ENCODE data around the gene PRKAB1. TPM values are rescaled to one million over a fixed set of nuclear protein-coding genes. Genes with fewer than 3 reads are reported as not detected.

The PRKAB1 gene
- total RNA-seq, 1 experiment from 2014 or later, result 32.3 TPM

DNA sequence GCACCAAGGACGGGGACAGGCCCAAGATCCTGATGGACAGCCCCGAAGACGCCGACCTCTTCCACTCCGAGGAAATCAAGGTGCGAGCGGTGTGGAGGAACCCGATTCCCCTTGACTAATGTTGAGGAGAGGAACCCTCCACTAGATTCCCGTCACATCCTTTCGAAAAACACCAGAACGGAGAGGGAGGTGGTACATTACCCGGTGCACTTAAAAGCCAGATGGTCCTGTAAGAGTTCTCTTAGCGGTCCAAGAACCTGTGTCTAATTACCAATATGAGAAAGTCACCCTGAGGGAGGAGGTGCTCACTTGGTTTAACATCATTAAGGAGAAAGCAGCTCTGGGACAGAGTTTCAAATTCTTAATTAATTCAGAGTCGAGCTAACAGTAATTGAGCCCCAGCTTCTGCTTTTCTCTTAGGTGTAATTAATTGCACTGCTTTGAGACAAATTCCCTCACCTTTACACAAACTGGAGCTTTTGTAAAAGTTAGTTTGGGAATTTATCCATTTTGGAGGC, 450 bp downstream of the PRKAB1 start (continued):
- TF ChIP-seq, protein P1, sequence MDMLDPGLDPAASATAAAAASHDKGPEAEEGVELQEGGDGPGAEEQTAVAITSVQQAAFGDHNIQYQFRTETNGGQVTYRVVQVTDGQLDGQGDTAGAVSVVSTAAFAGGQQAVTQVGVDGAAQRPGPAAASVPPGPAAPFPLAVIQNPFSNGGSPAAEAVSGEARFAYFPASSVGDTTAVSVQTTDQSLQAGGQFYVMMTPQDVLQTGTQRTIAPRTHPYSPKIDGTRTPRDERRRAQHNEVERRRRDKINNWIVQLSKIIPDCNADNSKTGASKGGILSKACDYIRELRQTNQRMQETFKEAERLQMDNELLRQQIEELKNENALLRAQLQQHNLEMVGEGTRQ (CRISPR knock-in tag; IDR thresholded peaks at IDR 0.05), result no peak
- TF ChIP-seq ZNF121 (CRISPR knock-in tag; IDR thresholded peaks at IDR 0.05) (no peak), MXD4 (CRISPR knock-in tag; IDR thresholded peaks at IDR 0.05; ENCODE audit: borderline replicate concordance) (no peak)

GRCh38 chr12:119669744-119670472, 2.0 kb downstream of the PRKAB1 start:
- Mint-ChIP-seq H3K4me3 (peak overlapping the region; percentile 59), H3K27me3 (ENCODE audit: low read depth) (no peaks in the 10 kb centered on the region), H3K4me1 (peaks cover 13% of the 10 kb centered on the region), H3K36me3 (peaks cover 49% of the 10 kb centered on the region), H3K9me3 (no peaks in the 10 kb centered on the region), H3K27ac (peak overlapping the region; percentile 83)
- DNase-seq (ENCODE audit: low spot score) (no peak), ATAC-seq (no peak)
- no peak for TF ChIP-seq ZNF317 (CRISPR knock-in tag; IDR thresholded peaks at IDR 0.05; ENCODE audit: borderline replicate concordance, low read depth)
- TF ChIP-seq MAX (CRISPR knock-in tag; IDR thresholded peaks at IDR 0.05), result no peak
- TF ChIP-seq MLX (CRISPR knock-in tag; IDR thresholded peaks at IDR 0.05), result no peak
- no peak for TF ChIP-seq CBFB (CRISPR knock-in tag; IDR thresholded peaks at IDR 0.05; ENCODE audit: low read depth)
- TF ChIP-seq, protein P2, sequence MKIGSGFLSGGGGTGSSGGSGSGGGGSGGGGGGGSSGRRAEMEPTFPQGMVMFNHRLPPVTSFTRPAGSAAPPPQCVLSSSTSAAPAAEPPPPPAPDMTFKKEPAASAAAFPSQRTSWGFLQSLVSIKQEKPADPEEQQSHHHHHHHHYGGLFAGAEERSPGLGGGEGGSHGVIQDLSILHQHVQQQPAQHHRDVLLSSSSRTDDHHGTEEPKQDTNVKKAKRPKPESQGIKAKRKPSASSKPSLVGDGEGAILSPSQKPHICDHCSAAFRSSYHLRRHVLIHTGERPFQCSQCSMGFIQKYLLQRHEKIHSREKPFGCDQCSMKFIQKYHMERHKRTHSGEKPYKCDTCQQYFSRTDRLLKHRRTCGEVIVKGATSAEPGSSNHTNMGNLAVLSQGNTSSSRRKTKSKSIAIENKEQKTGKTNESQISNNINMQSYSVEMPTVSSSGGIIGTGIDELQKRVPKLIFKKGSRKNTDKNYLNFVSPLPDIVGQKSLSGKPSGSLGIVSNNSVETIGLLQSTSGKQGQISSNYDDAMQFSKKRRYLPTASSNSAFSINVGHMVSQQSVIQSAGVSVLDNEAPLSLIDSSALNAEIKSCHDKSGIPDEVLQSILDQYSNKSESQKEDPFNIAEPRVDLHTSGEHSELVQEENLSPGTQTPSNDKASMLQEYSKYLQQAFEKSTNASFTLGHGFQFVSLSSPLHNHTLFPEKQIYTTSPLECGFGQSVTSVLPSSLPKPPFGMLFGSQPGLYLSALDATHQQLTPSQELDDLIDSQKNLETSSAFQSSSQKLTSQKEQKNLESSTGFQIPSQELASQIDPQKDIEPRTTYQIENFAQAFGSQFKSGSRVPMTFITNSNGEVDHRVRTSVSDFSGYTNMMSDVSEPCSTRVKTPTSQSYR (CRISPR knock-in tag; IDR thresholded peaks at IDR 0.05), result no peak
- no peak for TF ChIP-seq TCF7 (CRISPR knock-in tag; IDR thresholded peaks at IDR 0.05; ENCODE audit: low read depth)
- TF ChIP-seq, protein P3, sequence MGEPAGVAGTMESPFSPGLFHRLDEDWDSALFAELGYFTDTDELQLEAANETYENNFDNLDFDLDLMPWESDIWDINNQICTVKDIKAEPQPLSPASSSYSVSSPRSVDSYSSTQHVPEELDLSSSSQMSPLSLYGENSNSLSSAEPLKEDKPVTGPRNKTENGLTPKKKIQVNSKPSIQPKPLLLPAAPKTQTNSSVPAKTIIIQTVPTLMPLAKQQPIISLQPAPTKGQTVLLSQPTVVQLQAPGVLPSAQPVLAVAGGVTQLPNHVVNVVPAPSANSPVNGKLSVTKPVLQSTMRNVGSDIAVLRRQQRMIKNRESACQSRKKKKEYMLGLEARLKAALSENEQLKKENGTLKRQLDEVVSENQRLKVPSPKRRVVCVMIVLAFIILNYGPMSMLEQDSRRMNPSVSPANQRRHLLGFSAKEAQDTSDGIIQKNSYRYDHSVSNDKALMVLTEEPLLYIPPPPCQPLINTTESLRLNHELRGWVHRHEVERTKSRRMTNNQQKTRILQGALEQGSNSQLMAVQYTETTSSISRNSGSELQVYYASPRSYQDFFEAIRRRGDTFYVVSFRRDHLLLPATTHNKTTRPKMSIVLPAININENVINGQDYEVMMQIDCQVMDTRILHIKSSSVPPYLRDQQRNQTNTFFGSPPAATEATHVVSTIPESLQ (CRISPR knock-in tag; IDR thresholded peaks at IDR 0.05), result no peak
- TF ChIP-seq HMGXB4 (CRISPR knock-in tag; IDR thresholded peaks at IDR 0.05), result no peak
- no peak for TF ChIP-seq GABPB1 (CRISPR knock-in tag; IDR thresholded peaks at IDR 0.05)
- TF ChIP-seq NR1H2 (CRISPR knock-in tag; IDR thresholded peaks at IDR 0.05), result no peak
- TF ChIP-seq ZNF263 (CRISPR knock-in tag; IDR thresholded peaks at IDR 0.05; ENCODE audit: low read depth), result no peak
- TF ChIP-seq, protein P4, sequence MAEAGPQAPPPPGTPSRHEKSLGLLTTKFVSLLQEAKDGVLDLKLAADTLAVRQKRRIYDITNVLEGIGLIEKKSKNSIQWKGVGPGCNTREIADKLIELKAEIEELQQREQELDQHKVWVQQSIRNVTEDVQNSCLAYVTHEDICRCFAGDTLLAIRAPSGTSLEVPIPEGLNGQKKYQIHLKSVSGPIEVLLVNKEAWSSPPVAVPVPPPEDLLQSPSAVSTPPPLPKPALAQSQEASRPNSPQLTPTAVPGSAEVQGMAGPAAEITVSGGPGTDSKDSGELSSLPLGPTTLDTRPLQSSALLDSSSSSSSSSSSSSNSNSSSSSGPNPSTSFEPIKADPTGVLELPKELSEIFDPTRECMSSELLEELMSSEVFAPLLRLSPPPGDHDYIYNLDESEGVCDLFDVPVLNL (CRISPR knock-in tag; IDR thresholded peaks at IDR 0.05; ENCODE audit: borderline replicate concordance, low read depth), result no peak
- TF ChIP-seq ATF1 (CRISPR knock-in tag; IDR thresholded peaks at IDR 0.05), result no peak
- no peak for TF ChIP-seq NFE2L1 (CRISPR knock-in tag; IDR thresholded peaks at IDR 0.05)
- TF ChIP-seq ATF3 (CRISPR knock-in tag; conservative IDR thresholded peaks at IDR 0.05), result no peak
- no peak for TF ChIP-seq IRF2 (CRISPR knock-in tag; IDR thresholded peaks at IDR 0.05; ENCODE audit: borderline replicate concordance, low read depth)
- TF ChIP-seq TP53 (CRISPR knock-in tag; IDR thresholded peaks at IDR 0.05), result no peak
- no peak for TF ChIP-seq JAZF1 (CRISPR knock-in tag; IDR thresholded peaks at IDR 0.05)
- TF ChIP-seq ZBTB21 (CRISPR knock-in tag; IDR thresholded peaks at IDR 0.05; ENCODE audit: borderline replicate concordance), result no peak
- TF ChIP-seq SOX15 (CRISPR knock-in tag; IDR thresholded peaks at IDR 0.05), result no peak
- ChIA-PET POLR2A (interaction anchor here (1.8 kb wide), 1 partner anchor 10 kb away, joined by 5 read pairs; no protein-coding TSS in a partner anchor), CTCF (interaction anchor here (1.1 kb wide), 1 partner anchor 27 kb away, joined by 3 read pairs; no protein-coding TSS in a partner anchor)
